HG03521 (cell line): Measurements from ENCODE around the gene CDNF.

Source experiments
- ATAC-seq: cut with Tn5 transposase; IDR thresholded peaks from one replicate; pipeline ENCODE4 v1.9.1; 2021; ENCODE audit warnings: mild to moderate bottlenecking, moderate library complexity; ENCODE audit not compliant: unreplicated experiment

CDNF gene

DNA sequence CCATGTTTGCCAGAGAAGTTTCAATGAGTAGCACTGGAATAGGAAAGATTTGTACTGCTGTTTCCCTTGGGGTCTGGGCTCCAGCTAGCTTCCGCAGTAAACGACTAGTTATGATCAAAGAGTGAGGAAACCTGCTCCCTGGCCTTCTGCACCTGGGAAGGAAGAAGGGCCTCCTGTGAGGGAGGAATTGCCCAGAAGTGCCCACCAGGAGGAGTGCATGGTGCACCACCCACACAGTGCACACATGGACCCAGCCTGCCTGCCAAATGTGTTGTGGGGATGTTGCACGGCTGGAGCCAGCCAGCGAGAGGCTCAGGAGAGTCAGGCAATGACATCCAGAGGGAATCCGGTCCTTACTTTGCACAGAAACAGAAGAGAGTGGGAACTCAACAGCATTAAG is 36.1 kb downstream of the CDNF start:
- ATAC-seq = no peak

GRCh38 chr10:14800397-14800796 is 37.4 kb downstream of the CDNF start:
- no peak for ATAC-seq

DNA sequence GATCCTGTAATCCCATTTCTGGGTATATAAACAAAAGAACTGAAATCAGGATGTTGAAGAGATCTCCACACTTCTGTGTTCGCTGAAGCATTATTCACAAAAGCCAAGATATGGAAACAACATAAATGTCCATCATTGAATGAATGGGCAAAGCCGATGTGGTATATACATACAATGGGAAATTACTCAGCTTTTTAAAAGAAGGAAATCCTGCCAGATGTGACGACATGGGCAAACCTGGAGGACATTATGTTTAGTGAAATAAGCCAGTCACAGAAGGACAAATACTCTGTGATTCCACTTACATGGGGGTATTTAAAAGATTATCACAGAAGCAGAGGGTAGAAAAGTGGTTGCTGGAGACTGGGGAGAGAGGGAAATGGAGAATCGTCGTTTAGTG is 39.2 kb downstream of the CDNF start:
- ATAC-seq = no peak

- no peak for ATAC-seq
These were observed 49.9 kb downstream of the CDNF start for GRCh38 chr10:14787938-14788337.

- no peak for ATAC-seq
These were observed 53.3 kb downstream of the CDNF start for GRCh38 chr10:14784459-14785055.

DNA sequence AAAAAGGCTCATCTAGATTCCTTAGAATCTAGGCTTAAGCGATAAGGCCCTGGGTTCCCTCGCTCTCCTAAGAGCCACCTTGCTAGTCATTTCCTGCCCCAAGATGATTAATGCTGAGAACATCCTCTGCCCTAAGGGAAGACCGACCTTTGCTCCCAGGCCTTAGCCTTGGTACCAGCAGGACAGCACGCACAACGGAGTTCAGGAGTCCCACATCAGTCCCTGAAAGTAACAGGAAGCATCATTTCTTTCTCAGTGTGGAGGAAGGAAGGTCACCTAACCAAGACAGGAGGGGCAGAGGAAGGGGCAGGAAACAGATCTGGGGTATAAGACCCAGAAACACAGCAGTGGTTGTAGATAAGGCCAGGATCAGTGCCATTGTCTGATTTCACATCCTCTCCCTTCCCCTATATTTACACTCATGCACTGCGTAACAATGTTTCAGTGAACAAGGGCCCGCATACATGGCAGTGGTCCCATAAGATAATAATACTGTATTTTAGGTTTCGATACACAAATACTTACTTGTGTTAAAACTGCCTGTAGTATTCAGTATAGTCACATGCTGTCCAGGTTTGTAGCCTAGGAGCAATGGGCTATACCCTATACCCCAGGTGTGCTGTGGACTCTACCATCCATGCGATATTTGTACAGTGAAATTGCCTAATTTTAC is 55.0 kb downstream of the CDNF start:
- no peak for ATAC-seq

DNA sequence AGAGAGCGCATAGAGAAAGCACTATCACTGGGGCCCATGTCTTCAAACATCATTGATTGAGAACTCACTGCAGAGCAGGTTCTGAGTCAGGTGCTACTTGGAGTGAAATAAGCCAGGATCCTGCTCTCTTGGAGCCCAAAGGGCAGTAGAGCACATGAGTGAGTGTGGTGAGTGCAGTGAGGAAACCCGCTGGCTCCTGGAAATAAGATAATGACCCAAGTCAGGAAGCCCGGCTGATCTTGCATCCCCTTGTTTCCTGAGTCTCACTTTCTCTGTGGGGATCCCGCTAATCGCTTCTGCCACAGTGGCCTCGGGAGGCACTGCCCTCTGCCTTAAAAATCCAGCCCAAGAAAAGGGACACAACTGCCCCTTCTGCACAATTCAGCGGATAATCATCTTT is 56.1 kb downstream of the CDNF start:
- ATAC-seq = no peak

GRCh38 chr10:14779001-14779651 is 58.7 kb downstream of the CDNF start:
- ATAC-seq = no peak

GRCh38 chr10:14776546-14776945 is 61.3 kb downstream of the CDNF start:
- no peak for ATAC-seq

DNA sequence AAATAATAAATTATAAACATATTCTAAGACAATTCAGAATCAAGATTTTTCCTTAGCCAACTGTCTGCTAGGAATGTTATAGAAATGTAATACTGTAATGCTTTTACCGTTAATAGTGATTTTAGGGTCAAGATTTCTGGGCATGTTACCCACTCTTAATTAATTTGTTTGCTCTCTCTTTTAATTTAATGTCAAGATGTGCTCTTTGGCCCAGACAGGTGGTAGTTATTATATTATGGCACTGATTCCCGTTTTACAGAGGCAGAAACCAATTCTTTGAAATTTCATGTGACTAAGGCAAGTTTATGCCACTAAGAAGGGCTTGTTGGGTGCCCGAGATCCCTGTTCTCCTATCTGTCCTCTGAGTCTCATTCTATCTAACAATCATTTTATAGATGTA is 62.2 kb downstream of the CDNF start:
- ATAC-seq = no peak

- no peak for ATAC-seq
These were observed 63.0 kb downstream of the CDNF start, which contains the start of gene FAM107B for GRCh38 chr10:14774797-14775196. Gene FAM107B (minus strand): TSS chr10:14774897. CDS start chr10:14774663, 234 bp downstream.

DNA sequence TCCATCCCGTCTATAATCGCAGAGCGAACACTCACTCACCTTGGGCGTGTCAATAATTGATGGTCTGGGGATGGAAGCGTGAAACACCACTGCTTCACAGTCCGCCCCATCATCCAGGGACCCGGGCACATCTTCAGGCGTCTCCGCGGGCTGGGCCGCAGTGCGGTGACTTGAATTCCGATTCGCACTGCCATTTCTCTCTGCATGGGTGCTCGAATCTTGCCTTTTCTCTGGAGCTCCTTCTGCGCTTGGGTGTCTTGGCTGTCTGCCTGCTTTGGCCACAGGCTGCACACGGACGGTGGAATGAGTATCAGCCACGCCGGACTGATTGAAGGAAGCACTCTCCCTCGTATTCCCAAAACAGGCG is 63.6 kb downstream of the CDNF start:
- ATAC-seq = no peak

DNA sequence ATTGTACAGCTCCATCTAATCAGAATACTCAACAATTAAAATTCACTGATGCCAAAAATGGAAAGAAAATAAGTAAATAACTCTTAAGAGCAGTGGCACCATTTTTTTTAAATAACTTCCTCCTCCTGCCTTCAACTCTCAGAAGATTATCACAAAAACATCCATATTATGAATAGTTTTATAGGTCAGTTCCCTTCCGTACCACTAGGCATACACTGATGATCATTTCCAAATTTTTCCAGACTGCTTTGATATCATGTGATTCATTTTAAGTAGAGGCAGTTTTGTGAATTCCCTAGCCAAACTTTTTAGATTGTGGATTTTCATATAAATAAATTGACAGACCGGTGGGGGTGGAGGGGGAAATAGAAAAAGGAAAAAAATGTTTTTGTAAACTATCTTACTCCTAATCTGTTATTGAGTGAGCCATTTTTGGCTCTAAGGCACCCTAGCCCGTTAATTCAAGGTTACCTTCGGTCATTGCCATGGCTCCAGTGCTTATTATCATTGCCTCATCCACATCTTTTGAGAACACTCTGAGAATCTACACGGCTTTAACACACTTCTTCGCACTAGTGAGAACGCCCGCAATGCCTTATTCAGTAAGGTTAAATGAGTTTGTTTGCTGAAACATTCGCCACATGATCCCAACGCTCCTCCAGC is 64.2 kb downstream of the CDNF start:
- no peak for ATAC-seq

DNA sequence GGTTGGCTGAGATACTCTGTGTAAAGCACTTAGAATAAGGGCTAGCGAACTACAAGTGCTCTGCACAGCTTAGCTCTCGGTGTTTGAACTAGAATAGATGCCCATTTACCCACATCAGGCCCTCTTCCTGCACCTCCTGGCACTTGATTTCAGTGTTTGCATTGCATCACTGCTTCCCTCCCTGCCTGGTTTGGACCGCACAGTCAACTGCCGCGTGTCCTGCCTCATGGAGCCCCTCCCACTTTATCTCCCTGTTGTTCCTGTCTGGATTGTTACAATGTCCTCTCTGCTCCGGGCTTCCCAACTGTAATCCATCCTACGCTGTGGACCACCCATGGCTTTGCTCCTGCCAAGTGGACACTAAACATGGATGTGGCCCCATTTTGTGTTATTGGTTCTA is 65.4 kb downstream of the CDNF start:
- no peak for ATAC-seq

DNA sequence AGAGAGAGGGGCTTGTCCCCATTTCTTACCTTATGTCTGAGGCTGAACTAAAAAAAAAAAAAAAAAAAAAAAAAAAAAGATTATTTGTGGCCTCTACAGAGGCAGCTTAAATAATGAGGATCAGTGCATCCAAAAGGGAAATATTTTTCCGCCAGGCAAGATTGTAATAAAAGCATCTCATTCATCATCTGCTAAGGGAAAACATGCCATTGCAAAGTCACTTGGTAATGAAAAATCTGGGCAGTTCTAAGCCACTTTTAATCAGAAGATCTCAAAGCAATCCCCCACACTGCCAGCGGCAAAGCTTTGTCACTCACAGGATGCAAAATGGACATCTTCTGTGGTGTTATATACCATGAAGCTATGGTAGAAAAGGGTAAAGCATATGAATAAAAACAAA is 66.9 kb downstream of the CDNF start:
- no peak for ATAC-seq
